ENCODE measurements around the gene CCL3. TPM values are rescaled to one million over a fixed set of nuclear protein-coding genes. Genes with fewer than 3 reads are reported as not detected.

Gene CCL3
- total RNA-seq, 1 experiment from 2014 or later, result not detected

DNA sequence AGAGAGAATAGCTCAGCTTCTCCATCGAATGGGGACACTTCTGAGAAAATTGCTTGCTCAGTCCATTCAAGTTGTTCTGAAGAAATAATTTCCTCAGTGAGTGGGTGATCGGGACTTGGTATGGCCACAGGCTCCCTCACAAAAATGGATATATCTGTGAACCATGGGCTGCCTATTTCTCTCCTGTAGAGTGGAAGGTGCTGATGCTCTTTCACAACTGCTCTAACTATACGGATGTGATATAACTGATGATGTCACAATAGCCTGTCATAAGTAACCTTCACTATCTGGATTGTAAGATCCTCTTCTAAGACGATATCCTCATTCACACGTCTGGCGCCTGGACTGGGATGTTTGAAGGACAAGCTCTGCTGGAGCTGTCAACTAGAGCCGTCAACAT is 30.5 kb downstream of the CCL3 start:
- Histone ChIP-seq H3K9me3 (no peaks in the 10 kb centered on the region), H3K4me1 (no peaks in the 10 kb centered on the region), H3K27me3 (replicated peaks; ENCODE audit: control insufficient read depth, insufficient read depth, low read length) (no peaks in the 10 kb centered on the region), H3K36me3 (ENCODE audit: control insufficient read depth, insufficient read depth, low read length) (no peaks in the 10 kb centered on the region), H3K4me3 (ENCODE audit: low read depth, low read length) (no peak overlapping the region)
- POLR2A ChIA-PET, result no interaction called here
- H3K9me3 Mint-ChIP-seq (ENCODE audit: unreplicated experiment), result no peaks in the 10 kb centered on the region
- no peak overlapping the region for H3K27ac Mint-ChIP-seq (ENCODE audit: unreplicated experiment)
- no TSS peak for BruUV-seq (replicated peaks)
- no peak overlapping the region for H3K4me3 Mint-ChIP-seq (ENCODE audit: unreplicated experiment)
- H3K4me1 Mint-ChIP-seq (ENCODE audit: low read depth, unreplicated experiment), result no peaks in the 10 kb centered on the region
- no peaks in the 10 kb centered on the region for H3K36me3 Mint-ChIP-seq (ENCODE audit: insufficient read depth, unreplicated experiment)
- intact Hi-C loops (cut with micrococcal nuclease; ENCODE audit: unreplicated experiment), result no loop called here
- H3K27me3 Mint-ChIP-seq (ENCODE audit: insufficient read depth, unreplicated experiment), result peaks cover 3% of the 10 kb centered on the region
- TF ChIP-seq, protein P1, sequence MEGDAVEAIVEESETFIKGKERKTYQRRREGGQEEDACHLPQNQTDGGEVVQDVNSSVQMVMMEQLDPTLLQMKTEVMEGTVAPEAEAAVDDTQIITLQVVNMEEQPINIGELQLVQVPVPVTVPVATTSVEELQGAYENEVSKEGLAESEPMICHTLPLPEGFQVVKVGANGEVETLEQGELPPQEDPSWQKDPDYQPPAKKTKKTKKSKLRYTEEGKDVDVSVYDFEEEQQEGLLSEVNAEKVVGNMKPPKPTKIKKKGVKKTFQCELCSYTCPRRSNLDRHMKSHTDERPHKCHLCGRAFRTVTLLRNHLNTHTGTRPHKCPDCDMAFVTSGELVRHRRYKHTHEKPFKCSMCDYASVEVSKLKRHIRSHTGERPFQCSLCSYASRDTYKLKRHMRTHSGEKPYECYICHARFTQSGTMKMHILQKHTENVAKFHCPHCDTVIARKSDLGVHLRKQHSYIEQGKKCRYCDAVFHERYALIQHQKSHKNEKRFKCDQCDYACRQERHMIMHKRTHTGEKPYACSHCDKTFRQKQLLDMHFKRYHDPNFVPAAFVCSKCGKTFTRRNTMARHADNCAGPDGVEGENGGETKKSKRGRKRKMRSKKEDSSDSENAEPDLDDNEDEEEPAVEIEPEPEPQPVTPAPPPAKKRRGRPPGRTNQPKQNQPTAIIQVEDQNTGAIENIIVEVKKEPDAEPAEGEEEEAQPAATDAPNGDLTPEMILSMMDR (IDR thresholded peaks at IDR 0.05; ENCODE audit: insufficient read depth in 1 of 2, low read depth in 1 of 2, low read length in 1 of 2, severe bottlenecking in 1 of 2, unreplicated experiment in 1 of 2), result no peak
- CTCF ChIA-PET, result no interaction called here
- DNase-seq, result no peak

DNA sequence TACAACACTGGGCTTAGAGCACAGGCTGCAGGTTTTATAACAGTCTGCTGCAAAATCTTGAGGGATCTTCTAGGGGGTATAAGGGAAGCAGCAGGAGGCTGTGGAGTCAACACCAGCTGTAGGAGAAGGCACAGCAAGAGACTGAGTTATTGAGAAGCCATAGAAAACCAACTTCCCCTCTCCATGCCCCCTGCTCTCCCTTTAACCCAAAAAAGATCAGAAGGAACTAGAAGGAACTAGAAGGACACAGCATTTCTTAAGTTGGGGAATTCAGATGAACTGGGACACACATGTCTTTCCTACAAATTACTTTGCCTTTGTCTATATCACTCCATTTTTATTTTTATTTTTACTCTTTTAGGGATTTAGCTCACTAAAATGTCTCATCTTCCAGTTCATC is 32.0 kb downstream of the CCL3 start:
- TF ChIP-seq, protein P1 (IDR thresholded peaks at IDR 0.05; ENCODE audit: insufficient read depth in 1 of 2, low read depth in 1 of 2, low read length in 1 of 2, severe bottlenecking in 1 of 2, unreplicated experiment in 1 of 2), result no peak
- no peaks in the 10 kb centered on the region for H3K9me3 ChIP-seq
- ChIA-PET CTCF (interaction anchor here (1.0 kb wide), 1 partner anchor 15 kb away, joined by 3 read pairs; no protein-coding TSS in a partner anchor), POLR2A (no interaction called here)
- BruUV-seq (replicated peaks), result no TSS peak
- H3K4me1 ChIP-seq, result no peaks in the 10 kb centered on the region
- no peaks in the 10 kb centered on the region for H3K27me3 ChIP-seq (replicated peaks; ENCODE audit: control insufficient read depth, insufficient read depth, low read length)
- no peak for DNase-seq
- no peak overlapping the region for H3K4me3 ChIP-seq (ENCODE audit: low read depth, low read length)
- Mint-ChIP-seq H3K4me1 (ENCODE audit: low read depth, unreplicated experiment) (no peaks in the 10 kb centered on the region), H3K27ac (ENCODE audit: unreplicated experiment) (no peak overlapping the region), H3K4me3 (ENCODE audit: unreplicated experiment) (no peak overlapping the region), H3K36me3 (ENCODE audit: insufficient read depth, unreplicated experiment) (no peaks in the 10 kb centered on the region), H3K27me3 (ENCODE audit: insufficient read depth, unreplicated experiment) (peaks cover 3% of the 10 kb centered on the region), H3K9me3 (ENCODE audit: unreplicated experiment) (no peaks in the 10 kb centered on the region)
- H3K36me3 ChIP-seq (ENCODE audit: control insufficient read depth, insufficient read depth, low read length), result no peaks in the 10 kb centered on the region
- intact Hi-C loops (cut with micrococcal nuclease; ENCODE audit: unreplicated experiment), result no loop called here

DNA sequence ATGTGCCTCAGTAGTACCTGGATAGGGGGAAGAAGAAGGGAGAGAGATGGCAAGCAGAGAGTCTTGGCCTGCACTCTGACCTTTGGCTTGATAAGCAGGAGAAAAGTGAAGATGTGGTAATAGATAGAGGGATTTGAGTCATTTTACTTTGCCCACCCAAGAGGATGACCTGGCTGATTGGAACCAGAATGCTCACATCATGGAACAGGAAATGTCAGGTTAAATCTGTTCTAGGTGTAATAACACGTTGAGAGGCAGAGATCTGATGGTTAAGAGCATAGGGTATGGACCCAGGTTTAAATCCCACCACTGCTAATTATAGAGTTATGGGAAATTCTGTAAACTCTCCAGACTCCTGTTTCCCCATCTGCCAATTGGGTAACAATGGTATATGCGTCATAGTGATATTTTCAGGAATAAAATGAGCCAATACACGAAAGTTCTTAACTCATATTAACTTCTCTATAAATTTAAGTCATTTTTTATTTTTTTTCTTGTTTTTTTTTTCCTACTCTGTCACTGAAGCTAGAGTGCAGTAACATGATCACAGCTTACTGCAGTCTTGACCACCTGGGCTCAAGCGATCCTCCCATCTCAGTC is 33.9 kb downstream of the CCL3 start:
- no TSS peak for BruUV-seq (replicated peaks)
- TF ChIP-seq, protein P1 (IDR thresholded peaks at IDR 0.05; ENCODE audit: insufficient read depth in 1 of 2, low read depth in 1 of 2, low read length in 1 of 2, severe bottlenecking in 1 of 2, unreplicated experiment in 1 of 2), result no peak
- Histone ChIP-seq H3K36me3 (ENCODE audit: control insufficient read depth, insufficient read depth, low read length) (no peaks in the 10 kb centered on the region), H3K4me3 (ENCODE audit: low read depth, low read length) (no peak overlapping the region), H3K4me1 (no peaks in the 10 kb centered on the region), H3K27me3 (replicated peaks; ENCODE audit: control insufficient read depth, insufficient read depth, low read length) (no peaks in the 10 kb centered on the region), H3K9me3 (0 out of 2 replicates have a peak, but pooled peaks cover 2% of the 10 kb centered on the region)
- no peaks in the 10 kb centered on the region for H3K4me1 Mint-ChIP-seq (ENCODE audit: low read depth, unreplicated experiment)
- POLR2A ChIA-PET, result no interaction called here
- intact Hi-C loops (cut with micrococcal nuclease; ENCODE audit: unreplicated experiment), result no loop called here
- DNase-seq, result no peak
- H3K9me3 Mint-ChIP-seq (ENCODE audit: unreplicated experiment), result peaks cover 6% of the 10 kb centered on the region
- no peak overlapping the region for H3K27ac Mint-ChIP-seq (ENCODE audit: unreplicated experiment)
- H3K4me3 Mint-ChIP-seq (ENCODE audit: unreplicated experiment), result no peak overlapping the region
- CTCF ChIA-PET, result no interaction called here
- H3K27me3 Mint-ChIP-seq (ENCODE audit: insufficient read depth, unreplicated experiment), result peaks cover 5% of the 10 kb centered on the region
- H3K36me3 Mint-ChIP-seq (ENCODE audit: insufficient read depth, unreplicated experiment), result no peaks in the 10 kb centered on the region

Data from Caco-2 (cell line).